RWPE1 (cell line): Measurements from ENCODE around the gene INPP4B.

Experiments
- CTCF ChIA-PET: fragments of 350-600 bp; sonication (Branson Sonifier 250); formaldehyde crosslinking; extraction: SDS; loops from one replicate; lab custom pipeline; 2021; lab: Yijun Ruan, JAX
- POLR2A ChIA-PET: fragments of 400-600 bp; formaldehyde crosslinking; extraction: SDS; loops from one replicate; lab custom pipeline; 2020; ENCODE audit warnings: antibody characterized with exemption; ENCODE audit not compliant: low non-redundant PET; lab: Yijun Ruan, JAX
- DNase-seq: peaks from one replicate; pipeline ENCODE4 v3.0.0; 2012; ENCODE audit warnings: low spot score
- H3K27ac ChIP-seq: fragments of 450-650 bp; 2 replicates; pipeline ENCODE4 v1.5.1; 2017
- CTCF ChIP-seq: fragments of 450-650 bp; conservative IDR thresholded peaks from 2 replicates; pipeline ENCODE4 v1.5.1; 2017; ENCODE audit warnings: low read depth, mild to moderate bottlenecking

The INPP4B gene

GRCh38 chr4:142690406-142691163, 155.5 kb downstream of the INPP4B start:
- ChIA-PET POLR2A (no interaction called here), CTCF (interaction anchor here (0.6 kb wide), 1 partner anchor 61 kb away, joined by 4 read pairs; no protein-coding TSS in a partner anchor)
- DNase-seq: no peak
- TF ChIP-seq CTCF: no peak
- H3K27ac ChIP-seq: no peak overlapping the region

DNA sequence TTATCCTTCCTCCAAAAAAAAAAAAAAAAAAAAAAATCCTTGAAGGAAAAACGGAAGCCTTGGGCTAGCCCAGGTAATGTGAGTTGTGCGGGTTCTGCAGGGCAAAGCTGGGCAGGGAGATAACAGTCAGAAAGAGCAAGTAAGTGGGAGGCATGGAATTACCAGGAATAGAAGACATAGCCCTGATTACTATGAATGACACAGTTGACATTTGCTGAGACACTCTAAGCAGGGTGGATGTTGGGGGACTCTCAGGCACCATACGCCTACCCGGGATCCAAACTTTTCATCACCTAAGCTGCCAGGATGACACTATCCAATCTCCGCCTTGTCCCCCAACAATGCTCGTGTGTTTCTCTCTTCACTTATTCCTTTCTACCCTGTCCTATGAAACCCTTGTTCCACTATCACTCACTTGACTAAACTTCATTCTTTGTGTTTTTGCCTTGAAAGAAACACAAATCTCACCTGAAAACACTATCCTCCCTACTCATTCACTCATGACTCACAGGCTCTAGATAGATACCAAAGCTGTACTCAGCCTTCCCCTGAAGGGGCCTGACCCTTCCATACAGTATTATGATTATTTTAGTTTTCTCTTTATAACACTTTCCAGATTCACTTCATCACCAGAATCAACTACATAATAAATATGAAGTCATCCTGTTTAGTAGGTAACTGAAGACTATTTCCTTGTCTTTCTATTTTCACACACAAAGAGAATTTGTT, 158.4 kb downstream of the INPP4B start:
- H3K27ac ChIP-seq: no peak overlapping the region
- DNase-seq: no peak
- CTCF ChIA-PET: interaction anchor here (0.6 to 0.9 kb wide), 2 partner anchors 22 to 408 kb away, joined by 3 read pairs; no protein-coding TSS in a partner anchor
- POLR2A ChIA-PET: no interaction called here
- TF ChIP-seq CTCF: no peak

DNA sequence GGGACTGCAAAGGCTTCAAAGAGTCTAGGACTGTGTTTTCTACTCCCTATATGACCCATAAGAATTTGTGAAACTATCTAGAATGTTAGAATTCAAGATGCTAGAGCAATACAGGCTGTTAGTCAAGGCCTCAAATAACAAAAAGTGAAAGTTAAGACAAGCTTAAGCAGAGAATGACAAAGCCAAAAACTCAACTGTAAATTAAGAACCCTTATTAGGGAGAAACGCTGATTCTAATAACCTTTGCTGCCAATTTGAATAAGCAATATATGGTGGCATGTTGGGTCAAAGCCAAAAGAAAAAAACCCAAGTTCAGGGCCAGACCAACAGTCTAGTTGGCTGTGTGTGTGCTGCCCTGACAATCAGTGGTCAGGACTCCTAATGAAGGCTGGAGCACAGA, 160.0 kb downstream of the INPP4B start:
- TF ChIP-seq CTCF: no peak
- POLR2A ChIA-PET: no interaction called here
- CTCF ChIA-PET: interaction anchor here (0.5 kb wide), 1 partner anchor 26 kb away, joined by 3 read pairs; no protein-coding TSS in a partner anchor
- H3K27ac ChIP-seq: no peak overlapping the region
- no peak for DNase-seq

- TF ChIP-seq CTCF: no peak
- ChIA-PET POLR2A (no interaction called here), CTCF (no interaction called here)
- DNase-seq: no peak
- no peak overlapping the region for H3K27ac ChIP-seq
Observed at GRCh38 chr4:142683997-142684396, 162.1 kb downstream of the INPP4B start.

GRCh38 chr4:142683503-142683902, 162.6 kb downstream of the INPP4B start:
- CTCF ChIA-PET: interaction anchor here (0.6 kb wide), 1 partner anchor 16 kb away, joined by 3 read pairs; no protein-coding TSS in a partner anchor
- no peak overlapping the region for H3K27ac ChIP-seq
- no peak for TF ChIP-seq CTCF
- no peak for DNase-seq
- POLR2A ChIA-PET: no interaction called here

GRCh38 chr4:142671516-142671915, 174.6 kb downstream of the INPP4B start:
- DNase-seq: no peak
- ChIA-PET POLR2A (no interaction called here), CTCF (interaction anchor here (0.6 kb wide), 1 partner anchor 968 kb away, joined by 5 read pairs; no protein-coding TSS in a partner anchor)
- TF ChIP-seq CTCF: no peak
- no peak overlapping the region for H3K27ac ChIP-seq
